ENCODE measurements around the gene EPHA7.

EPHA7 gene

GRCh38 chr6:93248631-93249030, 170.7 kb downstream of the EPHA7 start:
- DNase-seq (ENCODE audit: low read depth): no peak

GRCh38 chr6:93243231-93243778, 176.1 kb downstream of the EPHA7 start:
- no peak for DNase-seq (ENCODE audit: low read depth)

GRCh38 chr6:93242049-93242448, 177.3 kb downstream of the EPHA7 start:
- DNase-seq (ENCODE audit: low read depth): no peak

- no peak for DNase-seq (ENCODE audit: low read depth)
Measured at GRCh38 chr6:93238632-93239031, 180.7 kb downstream of the EPHA7 start.

GRCh38 chr6:93235775-93236174, 183.6 kb downstream of the EPHA7 start:
- no peak for DNase-seq (ENCODE audit: low read depth)

- no peak for DNase-seq (ENCODE audit: low read depth)
Measured at GRCh38 chr6:93226822-93227221, 192.5 kb downstream of the EPHA7 start.

GRCh38 chr6:93222071-93222851, 197.1 kb downstream of the EPHA7 start:
- no peak for DNase-seq (ENCODE audit: low read depth)

GRCh38 chr6:93219447-93219846, 199.9 kb downstream of the EPHA7 start:
- DNase-seq (ENCODE audit: low read depth): no peak

- DNase-seq (ENCODE audit: low read depth): no peak
Measured at GRCh38 chr6:93218096-93218495, 201.3 kb downstream of the EPHA7 start.

- DNase-seq (ENCODE audit: low read depth): no peak
Measured at GRCh38 chr6:93213028-93213427, 206.3 kb downstream of the EPHA7 start.

GRCh38 chr6:93210908-93211307, 208.5 kb downstream of the EPHA7 start:
- no peak for DNase-seq (ENCODE audit: low read depth)

- DNase-seq (ENCODE audit: low read depth): no peak
Measured at GRCh38 chr6:93209358-93209757, 210.0 kb downstream of the EPHA7 start.

GRCh38 chr6:93196406-93196970, 222.9 kb downstream of the EPHA7 start:
- DNase-seq (ENCODE audit: low read depth): no peak

GRCh38 chr6:93194480-93194879, 224.9 kb downstream of the EPHA7 start:
- DNase-seq (ENCODE audit: low read depth): no peak

GRCh38 chr6:93193868-93194267, 225.5 kb downstream of the EPHA7 start:
- no peak for DNase-seq (ENCODE audit: low read depth)

Measured in HS-5 (cell line).